Bronchial epithelial cell (primary cell): Measurements from ENCODE around the gene HPS1. TPM values are rescaled to one million over a fixed set of nuclear protein-coding genes. Genes with fewer than 3 reads are reported as not detected.

Source experiments
- DNase-seq: peaks from one replicate; pipeline ENCODE4 v3.0.0-alpha.2; 2010; ENCODE audit warnings: low read depth
- FAIRE-seq: peaks from 2 replicates; lab custom pipeline; 2011; peaks lifted over from hg19 to GRCh38; lab: Jason Lieb, UNC
- H3K27me3 ChIP-seq: 2 replicates; pipeline ENCODE4 v1.5.1; 2011; ENCODE audit warnings: low read length; ENCODE audit not compliant: control insufficient read depth, insufficient read depth
- H3K36me3 ChIP-seq: 2 replicates; pipeline ENCODE4 v1.5.1; 2011; ENCODE audit warnings: low read length; ENCODE audit not compliant: control insufficient read depth, insufficient read depth
- H3K4me3 ChIP-seq: 2 replicates; pipeline ENCODE4 v1.5.1; 2011; ENCODE audit warnings: mild to moderate bottlenecking, low read depth, low read length, control low read depth
- total RNA-seq: library from RNA; depleted of rRNA; stranded (reverse); fragments of >200 nt; gene quantifications from 2 replicates; pipeline ENCODE4 v1.2.1, GENCODE V29; 2014
- TF ChIP-seq, protein P1 (sequence below): IDR thresholded peaks from 2 replicates; pipeline ENCODE4 v1.5.1; 2011; ENCODE audit warnings: mild to moderate bottlenecking, moderate library complexity, low read length, control low read depth, inconsistent platforms; ENCODE audit not compliant: insufficient read depth, severe bottlenecking

The HPS1 gene
- total RNA-seq, 1 donor from 2014 or later: 15.8 TPM

DNA sequence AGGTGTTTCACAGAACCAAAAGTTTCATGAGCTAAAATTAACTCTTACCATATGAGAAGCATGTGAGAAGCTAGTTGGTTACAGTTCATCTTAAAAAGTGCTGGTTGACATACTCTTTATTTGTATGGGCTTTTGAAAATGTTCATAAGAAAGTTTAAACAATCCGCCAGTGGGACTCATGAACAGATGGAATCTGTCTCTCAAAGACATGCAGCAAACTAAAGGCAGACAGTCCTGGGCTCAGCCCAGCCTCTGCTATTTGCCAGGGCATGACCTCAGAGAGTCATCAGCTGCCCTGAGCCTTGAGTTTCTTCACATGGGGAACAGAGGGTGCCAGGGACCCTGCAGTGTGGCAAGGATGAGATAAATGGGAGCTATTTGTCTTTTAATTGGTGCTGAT is 35.0 kb downstream of the HPS1 start:
- H3K36me3 ChIP-seq: no peaks in the 10 kb centered on the region
- DNase-seq: no peak
- TF ChIP-seq, protein P1, sequence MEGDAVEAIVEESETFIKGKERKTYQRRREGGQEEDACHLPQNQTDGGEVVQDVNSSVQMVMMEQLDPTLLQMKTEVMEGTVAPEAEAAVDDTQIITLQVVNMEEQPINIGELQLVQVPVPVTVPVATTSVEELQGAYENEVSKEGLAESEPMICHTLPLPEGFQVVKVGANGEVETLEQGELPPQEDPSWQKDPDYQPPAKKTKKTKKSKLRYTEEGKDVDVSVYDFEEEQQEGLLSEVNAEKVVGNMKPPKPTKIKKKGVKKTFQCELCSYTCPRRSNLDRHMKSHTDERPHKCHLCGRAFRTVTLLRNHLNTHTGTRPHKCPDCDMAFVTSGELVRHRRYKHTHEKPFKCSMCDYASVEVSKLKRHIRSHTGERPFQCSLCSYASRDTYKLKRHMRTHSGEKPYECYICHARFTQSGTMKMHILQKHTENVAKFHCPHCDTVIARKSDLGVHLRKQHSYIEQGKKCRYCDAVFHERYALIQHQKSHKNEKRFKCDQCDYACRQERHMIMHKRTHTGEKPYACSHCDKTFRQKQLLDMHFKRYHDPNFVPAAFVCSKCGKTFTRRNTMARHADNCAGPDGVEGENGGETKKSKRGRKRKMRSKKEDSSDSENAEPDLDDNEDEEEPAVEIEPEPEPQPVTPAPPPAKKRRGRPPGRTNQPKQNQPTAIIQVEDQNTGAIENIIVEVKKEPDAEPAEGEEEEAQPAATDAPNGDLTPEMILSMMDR: no peak
- no peak overlapping the region for H3K4me3 ChIP-seq
- no peaks in the 10 kb centered on the region for H3K27me3 ChIP-seq
- FAIRE-seq: no peak

DNA sequence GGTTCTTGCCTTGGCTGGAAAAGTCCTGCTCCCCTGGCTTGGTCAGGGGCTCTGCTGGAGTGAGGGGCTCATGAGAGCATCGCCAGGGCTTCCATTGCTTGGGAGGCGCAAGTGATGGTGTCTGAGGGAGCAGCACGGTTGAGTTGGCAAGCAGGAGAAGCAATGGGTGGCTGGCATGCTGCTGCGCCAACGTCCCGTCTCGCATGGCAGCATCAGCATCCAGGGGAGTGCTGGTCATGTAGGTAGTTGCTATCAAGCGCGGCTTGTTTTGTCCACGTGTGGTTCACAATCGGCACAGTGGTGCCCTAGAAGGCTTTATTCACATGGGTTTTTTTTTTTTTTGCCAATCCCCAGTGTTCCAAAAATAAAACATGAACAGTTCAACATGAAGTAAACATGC is 35.6 kb downstream of the HPS1 start:
- FAIRE-seq (no peak), DNase-seq (no peak)
- Histone ChIP-seq H3K36me3 (no peaks in the 10 kb centered on the region), H3K27me3 (no peaks in the 10 kb centered on the region), H3K4me3 (no peak overlapping the region)
- TF ChIP-seq, protein P1: no peak

DNA sequence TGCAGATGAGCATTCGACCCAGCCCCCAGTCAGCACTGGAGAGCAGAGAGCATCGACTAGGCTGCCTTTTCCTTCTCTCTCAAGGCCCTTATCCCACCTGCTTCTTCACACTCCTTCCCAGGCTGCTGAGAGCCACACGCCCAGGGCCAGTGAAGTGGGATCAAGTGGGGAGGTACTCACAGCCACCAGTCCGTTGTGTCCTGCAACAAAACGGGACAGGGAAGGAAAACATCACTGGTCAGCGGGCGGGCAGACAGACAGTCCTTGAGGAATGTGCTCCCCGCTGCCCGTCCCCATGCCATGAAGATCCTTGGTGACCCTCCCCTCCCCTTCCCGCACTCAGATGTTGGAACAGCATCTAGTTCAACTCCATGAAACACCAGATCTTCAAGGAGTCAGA is 36.0 kb downstream of the HPS1 start:
- Histone ChIP-seq H3K4me3 (no peak overlapping the region), H3K27me3 (no peaks in the 10 kb centered on the region), H3K36me3 (no peaks in the 10 kb centered on the region)
- TF ChIP-seq, protein P1: no peak
- FAIRE-seq: no peak
- no peak for DNase-seq

DNA sequence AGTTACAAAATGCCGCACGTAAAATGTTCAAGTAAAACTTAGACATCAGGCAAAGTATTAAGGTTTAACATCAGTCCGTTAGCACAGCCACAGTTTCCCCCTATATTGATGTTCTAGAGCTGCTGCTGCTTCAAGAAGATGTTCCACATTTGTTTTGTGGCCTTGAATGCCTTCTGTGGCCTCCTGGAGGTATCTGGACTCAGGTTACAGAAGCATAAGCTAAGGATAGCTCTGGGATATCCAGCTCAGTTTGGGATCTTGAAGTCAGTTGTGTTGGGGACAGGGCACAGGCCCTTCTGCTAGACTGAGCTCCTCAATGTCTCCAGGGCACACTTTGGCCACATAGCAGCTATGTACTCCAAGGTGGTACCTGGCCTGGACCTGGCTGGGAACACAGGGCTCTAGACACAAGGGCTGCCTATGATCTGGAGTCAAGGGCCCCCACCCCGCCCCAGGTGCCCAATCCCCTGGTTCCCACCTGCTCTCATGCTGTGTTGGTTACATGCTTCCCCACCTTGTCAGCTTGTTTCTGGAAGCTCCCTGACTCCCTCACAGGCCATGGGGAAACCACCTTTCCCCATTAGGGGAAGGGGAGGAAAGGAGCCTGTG is 36.5 kb downstream of the HPS1 start:
- TF ChIP-seq, protein P1: no peak
- no peak for DNase-seq
- H3K27me3 ChIP-seq: no peaks in the 10 kb centered on the region
- H3K36me3 ChIP-seq: no peaks in the 10 kb centered on the region
- FAIRE-seq: no peak
- no peak overlapping the region for H3K4me3 ChIP-seq

DNA sequence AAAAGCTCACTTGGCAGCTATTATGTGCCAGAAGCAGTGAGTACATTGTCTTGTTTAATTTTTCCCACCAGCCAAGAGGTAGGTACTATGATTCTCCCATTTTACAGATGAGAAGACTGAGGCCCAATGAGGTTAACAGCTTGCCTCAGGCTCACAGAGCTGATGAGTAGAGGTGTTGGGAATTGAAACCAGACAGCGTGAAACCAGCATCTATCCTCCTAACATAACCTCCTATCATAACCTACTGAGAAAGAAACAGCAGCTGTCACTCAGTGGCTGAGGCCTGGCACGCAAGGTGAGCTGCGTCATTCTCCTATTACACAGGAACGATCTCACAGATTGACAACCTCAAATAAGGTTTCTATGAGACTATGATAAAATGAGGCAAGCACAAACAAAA is 37.9 kb downstream of the HPS1 start:
- FAIRE-seq (no peak), DNase-seq (no peak)
- Histone ChIP-seq H3K4me3 (no peak overlapping the region), H3K27me3 (no peaks in the 10 kb centered on the region), H3K36me3 (no peaks in the 10 kb centered on the region)
- TF ChIP-seq, protein P1: no peak

DNA sequence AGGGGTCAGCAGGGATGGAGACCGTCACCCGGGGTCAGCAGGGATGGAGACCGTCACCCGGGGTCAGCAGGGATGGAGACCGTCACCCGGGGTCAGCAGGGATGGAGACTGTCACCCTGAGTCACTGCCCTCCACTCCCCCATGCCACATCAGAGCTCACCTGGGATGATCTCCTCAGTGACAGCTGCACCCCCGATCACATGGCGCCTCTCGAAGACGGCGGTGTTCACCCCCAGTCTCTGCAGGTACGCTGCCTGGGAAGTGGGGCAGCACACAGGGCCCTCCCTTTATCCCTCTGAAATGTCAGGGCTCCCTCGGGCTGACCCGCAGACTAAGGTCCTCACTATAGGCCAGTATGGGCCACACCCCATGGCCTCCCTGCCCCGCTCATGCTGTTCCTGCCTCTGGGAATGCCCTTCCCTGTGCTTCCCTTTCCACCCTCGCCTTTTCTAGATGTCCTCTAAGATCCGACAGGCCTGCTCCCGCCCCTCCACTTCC is 38.9 kb downstream of the HPS1 start:
- no peak overlapping the region for H3K4me3 ChIP-seq
- FAIRE-seq (no peak), DNase-seq (no peak)
- H3K36me3 ChIP-seq: no peaks in the 10 kb centered on the region
- no peaks in the 10 kb centered on the region for H3K27me3 ChIP-seq
- TF ChIP-seq, protein P1: no peak
